ENCODE results near the gene MRGPRF.

- TF ChIP-seq CTCF (IDR thresholded peaks at IDR 0.05), result no peak
- no peak for TF ChIP-seq EP300 (IDR thresholded peaks at IDR 0.05)
These were observed 44.5 kb downstream of the MRGPRF start for GRCh38 chr11:68968306-68969250.
